GM13976 (cell line): ENCODE data around the gene ITIH5.

ENCODE experiments used
- DNase-seq: peaks from one replicate; pipeline ENCODE4 v3.0.0; 2012; ENCODE audit warnings: low spot score
- in situ Hi-C: fragments of 300-500 bp; cut with MboI; formaldehyde crosslinking; loops from one replicate; pipeline ENCODE4 v1.12.0; 2022; ENCODE audit warnings: low sequenced_read_pairs, mixed read lengths, inconsistent platforms; ENCODE audit not compliant: unreplicated experiment
- TF ChIP-seq, protein P1 (sequence below): IDR thresholded peaks from 2 replicates; pipeline ENCODE4 v1.5.1; 2012; ENCODE audit warnings: borderline replicate concordance, mild to moderate bottlenecking; ENCODE audit not compliant: insufficient read depth; ENCODE audit errors: extremely low read depth, missing control alignments, control extremely low read depth

The ITIH5 gene

DNA sequence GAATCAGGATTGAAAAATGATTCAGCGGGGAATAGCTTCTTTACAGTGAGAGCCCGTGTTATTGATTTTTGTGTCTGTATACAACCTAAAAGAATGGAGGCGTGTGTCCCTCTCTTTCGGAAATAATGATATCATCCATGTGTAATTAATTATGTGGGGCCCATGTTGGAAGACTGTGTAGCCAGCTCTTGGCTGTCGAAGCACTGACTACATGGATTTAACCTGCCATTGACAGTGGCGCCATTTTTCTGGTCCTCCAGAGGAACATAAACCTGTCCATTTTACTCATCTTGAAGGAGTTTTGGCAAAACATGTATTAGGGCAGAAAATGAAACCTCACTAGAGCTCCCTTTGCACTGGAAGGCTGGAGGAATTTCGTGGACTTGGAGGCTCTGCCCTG lies 119.6 kb downstream of the ITIH5 start:
- in situ Hi-C loops = loop anchor here (25.0 kb wide), 1 partner anchor 1740 kb away; no protein-coding TSS in a partner anchor
- no peak for DNase-seq
- TF ChIP-seq, protein P1, sequence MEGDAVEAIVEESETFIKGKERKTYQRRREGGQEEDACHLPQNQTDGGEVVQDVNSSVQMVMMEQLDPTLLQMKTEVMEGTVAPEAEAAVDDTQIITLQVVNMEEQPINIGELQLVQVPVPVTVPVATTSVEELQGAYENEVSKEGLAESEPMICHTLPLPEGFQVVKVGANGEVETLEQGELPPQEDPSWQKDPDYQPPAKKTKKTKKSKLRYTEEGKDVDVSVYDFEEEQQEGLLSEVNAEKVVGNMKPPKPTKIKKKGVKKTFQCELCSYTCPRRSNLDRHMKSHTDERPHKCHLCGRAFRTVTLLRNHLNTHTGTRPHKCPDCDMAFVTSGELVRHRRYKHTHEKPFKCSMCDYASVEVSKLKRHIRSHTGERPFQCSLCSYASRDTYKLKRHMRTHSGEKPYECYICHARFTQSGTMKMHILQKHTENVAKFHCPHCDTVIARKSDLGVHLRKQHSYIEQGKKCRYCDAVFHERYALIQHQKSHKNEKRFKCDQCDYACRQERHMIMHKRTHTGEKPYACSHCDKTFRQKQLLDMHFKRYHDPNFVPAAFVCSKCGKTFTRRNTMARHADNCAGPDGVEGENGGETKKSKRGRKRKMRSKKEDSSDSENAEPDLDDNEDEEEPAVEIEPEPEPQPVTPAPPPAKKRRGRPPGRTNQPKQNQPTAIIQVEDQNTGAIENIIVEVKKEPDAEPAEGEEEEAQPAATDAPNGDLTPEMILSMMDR = no peak

DNA sequence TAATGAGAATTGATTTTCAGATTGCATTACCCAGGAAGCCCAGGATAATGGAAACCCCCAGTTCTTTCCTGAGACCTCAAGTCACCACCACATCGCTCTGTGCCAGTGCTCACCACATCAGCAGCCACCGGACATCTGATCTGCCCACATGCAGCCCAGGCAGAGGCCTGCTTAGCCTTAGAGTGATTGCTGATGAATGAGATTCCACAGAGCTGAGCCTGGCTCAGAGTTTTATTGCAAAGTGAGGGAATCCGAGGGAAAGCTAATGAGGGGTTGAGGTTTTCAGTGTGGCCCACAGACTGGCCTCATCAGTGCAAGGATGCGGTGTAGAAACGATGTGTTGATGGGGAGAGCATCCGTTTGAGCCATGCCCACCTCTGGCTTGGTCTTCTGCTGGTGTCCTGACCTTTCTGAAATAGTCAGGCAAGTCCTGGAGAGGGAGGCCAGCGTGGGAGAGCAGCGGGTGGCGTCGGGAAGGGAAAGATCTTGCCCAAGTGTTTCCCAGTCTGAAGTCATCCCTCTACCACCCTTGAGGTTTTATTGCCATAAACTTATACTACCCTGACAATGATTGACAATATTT lies 120.3 kb downstream of the ITIH5 start:
- in situ Hi-C loops = loop anchor here (25.0 kb wide), 1 partner anchor 1741 kb away; no protein-coding TSS in a partner anchor
- no peak for DNase-seq
- TF ChIP-seq, protein P1 = no peak

DNA sequence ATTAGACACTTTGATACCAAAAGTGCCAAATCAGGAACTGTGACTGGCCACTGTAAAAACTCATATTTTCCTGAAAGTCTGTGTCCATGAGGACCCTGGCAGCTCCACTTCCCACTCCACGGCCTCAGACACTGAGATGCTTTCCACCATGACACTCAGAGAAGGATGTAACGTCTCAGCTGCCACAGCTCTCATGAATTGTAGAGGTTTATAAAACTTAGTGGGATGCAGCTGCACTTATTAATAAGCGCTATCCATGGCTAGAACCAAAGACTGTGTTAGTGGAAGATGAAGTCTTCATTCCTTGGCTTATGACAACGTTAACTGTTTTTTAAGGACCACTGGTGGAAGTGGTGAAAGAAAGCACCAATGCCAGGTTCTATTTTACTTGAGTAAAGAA lies 121.0 kb downstream of the ITIH5 start:
- TF ChIP-seq, protein P1 = no peak
- in situ Hi-C loops = loop anchor here (25.0 kb wide), 1 partner anchor 1742 kb away; no protein-coding TSS in a partner anchor
- DNase-seq = no peak

DNA sequence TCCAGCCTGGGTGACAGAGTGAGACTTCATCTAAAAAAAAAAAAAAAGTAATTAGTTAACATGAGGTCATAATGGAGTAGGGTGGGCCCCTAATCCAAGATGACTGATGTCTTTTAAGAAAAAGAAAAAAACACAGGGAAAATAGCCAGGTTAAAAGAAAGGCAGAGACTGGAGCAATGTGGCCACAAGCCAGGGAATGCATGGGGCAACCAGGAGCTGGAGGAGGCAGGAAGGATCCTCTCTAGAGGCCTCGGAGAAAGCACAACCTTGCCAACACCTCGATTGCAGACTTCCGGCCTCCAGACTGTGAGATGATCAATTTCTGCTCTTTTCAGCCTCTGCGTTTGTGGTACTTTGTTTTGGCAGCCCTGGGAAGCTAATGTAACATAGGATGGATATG lies 121.5 kb downstream of the ITIH5 start:
- in situ Hi-C loops = loop anchor here (25.0 kb wide), 1 partner anchor 1742 kb away; no protein-coding TSS in a partner anchor
- DNase-seq = no peak
- TF ChIP-seq, protein P1 = no peak

DNA sequence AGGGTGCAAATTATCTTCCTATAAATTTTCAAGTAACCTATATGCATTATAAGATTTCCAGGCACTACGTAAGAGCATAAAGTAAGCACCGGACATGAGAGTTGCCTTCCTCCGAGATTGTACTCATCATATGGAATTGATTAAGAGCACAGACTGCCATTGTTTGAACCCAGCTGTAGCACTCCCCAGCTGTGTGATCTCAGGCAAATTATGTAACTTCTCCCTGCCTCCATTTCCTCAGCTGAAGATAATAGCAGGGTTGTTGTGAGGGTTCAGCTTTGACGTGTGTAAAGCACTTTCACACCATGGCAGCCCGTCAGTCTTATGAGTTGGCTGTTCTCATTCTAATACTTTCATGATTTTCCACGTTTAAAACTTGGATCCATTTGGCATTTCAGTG lies 122.6 kb downstream of the ITIH5 start:
- in situ Hi-C loops = loop anchor here (25.0 kb wide), 1 partner anchor 1743 kb away; no protein-coding TSS in a partner anchor
- TF ChIP-seq, protein P1 = no peak
- no peak for DNase-seq

DNA sequence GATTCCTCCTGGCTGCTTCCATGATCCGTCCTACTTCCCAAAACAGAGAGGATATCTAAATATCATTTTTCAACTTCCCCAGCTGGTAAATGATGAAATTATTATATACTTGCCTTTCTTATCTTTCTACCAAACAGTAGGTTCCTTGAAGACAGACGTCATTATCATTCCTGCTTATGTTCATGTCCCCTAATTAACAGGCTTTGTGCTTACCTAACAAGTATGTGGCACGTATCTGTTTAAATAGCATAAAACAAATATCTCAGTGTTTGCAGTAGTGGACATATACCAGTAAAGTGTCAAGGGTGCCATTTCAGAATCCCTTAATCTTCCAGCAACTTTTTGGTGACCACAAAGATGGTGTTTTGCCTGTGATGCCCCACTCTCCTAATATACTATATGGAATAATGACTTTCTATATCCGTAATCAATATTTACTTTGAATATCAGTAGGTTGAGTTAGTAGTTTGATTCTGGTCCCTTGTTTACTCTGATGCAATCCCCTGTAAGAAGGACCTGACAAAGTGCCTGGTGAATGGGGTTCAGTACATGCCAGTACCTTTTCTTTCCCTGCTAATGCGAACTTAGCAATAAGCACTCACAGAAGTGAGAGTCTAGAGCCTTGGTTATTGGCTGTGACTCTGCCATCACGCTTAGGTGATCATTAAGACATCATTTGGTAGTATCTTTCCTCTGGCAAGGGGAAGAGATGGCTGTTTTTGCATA lies 124.4 kb downstream of the ITIH5 start:
- no peak for DNase-seq
- in situ Hi-C loops = loop anchor here (25.0 kb wide), 1 partner anchor 1745 kb away; no protein-coding TSS in a partner anchor
- TF ChIP-seq, protein P1 = no peak
